HCT116 (cell line): ENCODE results near the gene BRD9. TPM values are rescaled to one million over a fixed set of nuclear protein-coding genes. Genes with fewer than 3 reads are reported as not detected.

Experiments
- ATAC-seq: fragments of 200-7000 bp; cut with Tn5 transposase; 2 replicates; pipeline ENCODE4 v1.9.1; 2020; ENCODE audit warnings: mild to moderate bottlenecking, moderate library complexity
- BruUV-seq: library from RNA; stranded (reverse); fragments of 400-500 nt; replicated peaks from 2 replicates; lab custom pipeline; 2021; lab: Mats Ljungman, UMichigan
- CTCF ChIA-PET: fragments of 300-600 bp; sonication (Branson Sonifier 250); formaldehyde crosslinking; loops from one replicate; lab custom pipeline; 2021; ENCODE audit warnings: antibody characterized with exemption; lab: Charles Lee
- POLR2A ChIA-PET: fragments of 300-600, 350-600 bp; sonication (Branson Sonifier 250); formaldehyde crosslinking; loops from one replicate; lab custom pipeline; 2021; ENCODE audit warnings: antibody characterized with exemption; lab: Charles Lee
- RAD21 ChIA-PET, 2 experiments: fragments of 300-600 bp; sonication (Branson Sonifier 250); formaldehyde crosslinking; loops; one replicate each; lab custom pipeline; 2023; ENCODE audit warnings: low total read pairs in 2 of 2; ENCODE audit not compliant: uncharacterized antibody in 2 of 2, unreplicated experiment in 2 of 2, low non-redundant PET in 1 of 2; lab: Charles Lee
- DNase-seq: peaks from one replicate; pipeline ENCODE4 v3.0.0-alpha.2; 2010; ENCODE audit warnings: low read depth, low spot score
- H2AFZ ChIP-seq: fragments of 200-600 bp; shearing (Covaris generic), sonication (generic); 2 replicates; pipeline ENCODE4 v1.6.1; 2017; ENCODE audit warnings: low read depth, mixed run types, mixed read lengths, antibody characterized with exemption, low read length; ENCODE audit not compliant: poor library complexity, severe bottlenecking
- H3K27ac ChIP-seq: 2 replicates; pipeline ENCODE4 v1.5.1; 2012; ENCODE audit warnings: low read depth, low read length
- H3K27me3 ChIP-seq: fragments of 200-600 bp; sonication (generic); 2 replicates; pipeline ENCODE4 v1.6.1; 2016; ENCODE audit warnings: mixed run types, low read length, mixed read lengths; ENCODE audit not compliant: insufficient read depth
- H3K36me3 ChIP-seq, 2 experiments: fragments of 200-500 bp in 1 of 2; fragments of 200-600 bp in 1 of 2; sonication (Bioruptor generic) in 1 of 2; sonication (generic) in 1 of 2; 2 replicates each; pipeline versions ENCODE4 v1.5.1 to v1.6.1; 2014 to 2016; ENCODE audit warnings: low read length in 2 of 2, inconsistent platforms in 1 of 2, mixed read lengths in 1 of 2, mixed run types in 1 of 2; ENCODE audit not compliant: insufficient read depth in 2 of 2, control insufficient read depth in 1 of 2
- H3K4me1 ChIP-seq, 2 experiments: fragments of 200-600 bp in 1 of 2; sonication (generic) in 1 of 2; 2 replicates each; pipeline versions ENCODE4 v1.5.1 to v1.6.1; 2012 to 2017; ENCODE audit warnings: low read length in 2 of 2, inconsistent platforms in 1 of 2, mild to moderate bottlenecking in 1 of 2, mixed read lengths in 1 of 2, mixed run types in 1 of 2, moderate library complexity in 1 of 2; ENCODE audit not compliant: insufficient read depth in 2 of 2, control insufficient read depth in 1 of 2
- H3K4me2 ChIP-seq: fragments of 200-600 bp; sonication (generic); 2 replicates; pipeline ENCODE4 v1.6.1; 2017; ENCODE audit warnings: mixed run types, low read length, mixed read lengths
- H3K4me3 ChIP-seq, 2 experiments: fragments of 200-600 bp in 1 of 2; sonication (generic) in 1 of 2; replicated peaks in 1 of 2; 2 replicates each; pipeline ENCODE4 v1.5.1; 2011 to 2016; ENCODE audit warnings: low read length in 2 of 2, control low read depth in 1 of 2, low read depth in 1 of 2, mild to moderate bottlenecking in 1 of 2, mixed read lengths in 1 of 2, mixed run types in 1 of 2
- H3K79me2 ChIP-seq: fragments of 200-600 bp; sonication (generic); 2 replicates; pipeline ENCODE4 v1.6.1; 2017; ENCODE audit warnings: mild to moderate bottlenecking, mixed run types, low read length, moderate library complexity, mixed read lengths; ENCODE audit not compliant: insufficient read depth
- H3K9ac ChIP-seq: fragments of 200-600 bp; sonication (generic); 2 replicates; pipeline ENCODE4 v1.6.1; 2016; ENCODE audit warnings: low read length, mixed read lengths
- H3K9me2 ChIP-seq: fragments of 200-600 bp; sonication (generic), shearing (Covaris generic); 2 replicates; pipeline ENCODE4 v1.6.1; 2017; ENCODE audit warnings: mixed run types, mild to moderate bottlenecking, moderate library complexity; ENCODE audit not compliant: insufficient read depth
- H3K9me3 ChIP-seq, 2 experiments: fragments of 200-500 bp in 1 of 2; fragments of 200-600 bp in 1 of 2; sonication (Bioruptor generic) in 1 of 2; sonication (generic) in 1 of 2; 2 replicates each; pipeline ENCODE4 v1.6.1; 2014 to 2017; ENCODE audit warnings: low read length in 2 of 2, mixed read lengths in 2 of 2, inconsistent platforms in 1 of 2, low read depth in 1 of 2, mild to moderate bottlenecking in 1 of 2, mixed run types in 1 of 2, moderate library complexity in 1 of 2; ENCODE audit not compliant: control insufficient read depth in 1 of 2, insufficient read depth in 1 of 2
- H4K20me1 ChIP-seq: fragments of 200-600 bp; sonication (generic), shearing (Covaris generic); 2 replicates; pipeline ENCODE4 v1.6.1; 2017; ENCODE audit warnings: mixed run types, mild to moderate bottlenecking, moderate library complexity; ENCODE audit not compliant: insufficient read depth
- CBX3 ChIP-seq: IDR thresholded peaks from 2 replicates; pipeline ENCODE4 v1.6.1; 2012; ENCODE audit warnings: low read depth
- EGR1 ChIP-seq: IDR thresholded peaks from 2 replicates; pipeline ENCODE4 v1.6.1; 2012; ENCODE audit warnings: low read depth
- EZH2phosphoT487 ChIP-seq: fragments of 200-600 bp; IDR thresholded peaks from 2 replicates; pipeline ENCODE4 v1.6.1; 2018; ENCODE audit warnings: antibody characterized with exemption, borderline replicate concordance
- JUND ChIP-seq: IDR thresholded peaks from 2 replicates; pipeline ENCODE4 v1.6.1; 2012
- POLR2A ChIP-seq: IDR thresholded peaks from 2 replicates; pipeline ENCODE4 v1.7.0; 2011; ENCODE audit warnings: borderline replicate concordance; ENCODE audit not compliant: insufficient read depth, insufficient read length; ENCODE audit errors: extremely low read depth
- POLR2AphosphoS5 ChIP-seq: IDR thresholded peaks from 2 replicates; pipeline ENCODE4 v1.6.1; 2011; ENCODE audit warnings: mild to moderate bottlenecking, low read depth, low read length, moderate library complexity
- TCF7L2 ChIP-seq: IDR thresholded peaks from 2 replicates; pipeline ENCODE4 v1.7.0; 2011; ENCODE audit warnings: borderline replicate concordance, inconsistent platforms; ENCODE audit not compliant: insufficient read depth, insufficient read length; ENCODE audit errors: extremely low read depth
- ZBTB33 ChIP-seq: IDR thresholded peaks from 2 replicates; pipeline ENCODE4 v1.6.1; 2011; ENCODE audit warnings: mild to moderate bottlenecking, low read length, moderate library complexity; ENCODE audit not compliant: insufficient replicate concordance; ENCODE audit errors: extremely low read depth
- ZFX ChIP-seq: fragments of 450-650 bp; IDR thresholded peaks from 2 replicates; pipeline ENCODE4 v1.6.1; 2017
- ZNF274 ChIP-seq: fragments of 200-500 bp; sonication (Bioruptor generic); IDR thresholded peaks from 2 replicates; pipeline ENCODE4 v1.6.1; 2014; ENCODE audit warnings: mild to moderate bottlenecking, low read depth, low read length, inconsistent platforms
- intact Hi-C: fragments of 100-400 bp; cut with micrococcal nuclease; formaldehyde crosslinking; loops from 2 replicates; pipeline ENCODE4 v1.10.0; 2022
- total RNA-seq: library from RNA; stranded (reverse); gene quantifications from one replicate; pipeline ENCODE4 v1.2.1, GENCODE V29; 2021; ENCODE audit not compliant: unreplicated experiment

The BRD9 gene
- total RNA-seq, 1 experiment from 2014 or later, result 54.6 TPM

DNA sequence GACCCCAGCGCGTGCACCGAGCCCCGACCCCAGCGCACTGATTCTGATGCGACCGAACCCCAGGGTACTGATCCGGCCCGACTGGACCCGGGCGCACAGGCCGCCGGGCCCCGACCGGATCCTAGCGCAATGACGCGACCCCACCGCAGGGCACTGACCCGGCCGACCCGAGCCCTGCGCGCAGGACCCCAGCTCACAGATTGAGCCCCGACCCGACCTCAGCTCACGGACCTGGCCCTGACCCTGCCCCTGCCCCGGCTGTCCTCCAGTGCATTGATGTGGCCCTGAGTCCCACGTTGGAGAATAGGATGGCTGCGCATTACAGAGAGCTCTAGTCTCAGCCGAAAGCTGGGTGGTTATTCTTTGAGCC is 521 bp upstream of the BRD9 start:
- intact Hi-C loops, result no loop called here
- Histone ChIP-seq H2AFZ (no peak overlapping the region), H3K36me3 (peaks cover 28 to 60% of the 10 kb centered on the region in 2 experiments), H3K9me3 (no peaks in the 10 kb centered on the region), H3K4me1 (peaks cover 16 to 18% of the 10 kb centered on the region in 2 experiments; a peak in 3 of 4 replicates), H4K20me1 (no peaks in the 10 kb centered on the region), H3K27me3 (no peaks in the 10 kb centered on the region), H3K9ac (peak overlapping the region; percentile 97), H3K27ac (peak overlapping the region; percentile 94), H3K4me2 (peak overlapping the region; percentile 95)
- CTCF ChIA-PET, result interaction anchor here (1.5 to 1.7 kb wide), 2 partner anchors 30 to 247 kb away, joined by 3 read pairs; no protein-coding TSS in a partner anchor
- ATAC-seq, result peak; percentile 5; the same call in 1 of the 2 replicates
- BruUV-seq, result no TSS peak
- no peak for TF ChIP-seq POLR2A
- no peak for TF ChIP-seq EGR1
- no peak for TF ChIP-seq EZH2phosphoT487
- no peak for TF ChIP-seq TCF7L2
- no peak for TF ChIP-seq POLR2AphosphoS5
- TF ChIP-seq, all 23 proteins: peak for 0
- no peak for DNase-seq
- ChIA-PET POLR2A (interaction anchor here (1.0 kb wide), 1 partner anchor 622 kb away, joined by 3 read pairs; the partner anchor contains the start of gene PDCD6), RAD21 (no interaction called here)
- peak overlapping the region; percentile 75 to 99 for H3K4me3 ChIP-seq
- peaks cover 84% of the 10 kb centered on the region for H3K79me2 ChIP-seq
- no peaks in the 10 kb centered on the region for H3K9me2 ChIP-seq

- Histone ChIP-seq H3K36me3 (peaks cover 37 to 72% of the 10 kb centered on the region in 2 experiments), H3K79me2 (peaks cover 95% of the 10 kb centered on the region), H3K9me3 (no peaks in the 10 kb centered on the region), H3K4me1 (peaks cover 16 to 18% of the 10 kb centered on the region in 2 experiments; a peak in 3 of 4 replicates), H3K27ac (peak overlapping the region; percentile 94), H2AFZ (no peak overlapping the region), H3K4me2 (peak overlapping the region; percentile 95), H4K20me1 (no peaks in the 10 kb centered on the region), H3K9ac (peak overlapping the region; percentile 97), H3K4me3 (peak overlapping the region; percentile 75 to 99), H3K27me3 (no peaks in the 10 kb centered on the region), H3K9me2 (no peaks in the 10 kb centered on the region)
- intact Hi-C loops, result no loop called here
- BruUV-seq, result no TSS peak
- ChIA-PET RAD21 (no interaction called here), POLR2A (interaction anchor here (1.0 kb wide), 1 partner anchor 621 kb away, joined by 3 read pairs; the partner anchor contains the start of gene PDCD6), CTCF (interaction anchor here (1.2 to 1.7 kb wide), 3 partner anchors 12 to 248 kb away, joined by 3 read pairs; no protein-coding TSS in a partner anchor)
- no peak for DNase-seq
- peak; percentile 4; the same call in 1 of the 2 replicates for ATAC-seq
- TF ChIP-seq CBX3 (no peak), ZBTB33 (no peak), JUND (no peak), ZNF274 (no peak), ZFX (no peak)
Observed at GRCh38 chr5:891837-892393, 686 bp downstream of the BRD9 start.
